Stimulated activated CD8-positive, alpha-beta memory T cell treated with anti-CD3 and anti-CD28 coated beads, Interleukin-12 subunit alpha, Interleukin-12 subunit beta, amount 100 ng/mL, for 4 hours (primary cell): ENCODE data around the gene DNAI7.

Source experiments
- DNase-seq: peaks from one replicate; pipeline ENCODE4 v3.0.0-alpha.2; 2020; ENCODE audit warnings: low read depth

The DNAI7 gene

DNA sequence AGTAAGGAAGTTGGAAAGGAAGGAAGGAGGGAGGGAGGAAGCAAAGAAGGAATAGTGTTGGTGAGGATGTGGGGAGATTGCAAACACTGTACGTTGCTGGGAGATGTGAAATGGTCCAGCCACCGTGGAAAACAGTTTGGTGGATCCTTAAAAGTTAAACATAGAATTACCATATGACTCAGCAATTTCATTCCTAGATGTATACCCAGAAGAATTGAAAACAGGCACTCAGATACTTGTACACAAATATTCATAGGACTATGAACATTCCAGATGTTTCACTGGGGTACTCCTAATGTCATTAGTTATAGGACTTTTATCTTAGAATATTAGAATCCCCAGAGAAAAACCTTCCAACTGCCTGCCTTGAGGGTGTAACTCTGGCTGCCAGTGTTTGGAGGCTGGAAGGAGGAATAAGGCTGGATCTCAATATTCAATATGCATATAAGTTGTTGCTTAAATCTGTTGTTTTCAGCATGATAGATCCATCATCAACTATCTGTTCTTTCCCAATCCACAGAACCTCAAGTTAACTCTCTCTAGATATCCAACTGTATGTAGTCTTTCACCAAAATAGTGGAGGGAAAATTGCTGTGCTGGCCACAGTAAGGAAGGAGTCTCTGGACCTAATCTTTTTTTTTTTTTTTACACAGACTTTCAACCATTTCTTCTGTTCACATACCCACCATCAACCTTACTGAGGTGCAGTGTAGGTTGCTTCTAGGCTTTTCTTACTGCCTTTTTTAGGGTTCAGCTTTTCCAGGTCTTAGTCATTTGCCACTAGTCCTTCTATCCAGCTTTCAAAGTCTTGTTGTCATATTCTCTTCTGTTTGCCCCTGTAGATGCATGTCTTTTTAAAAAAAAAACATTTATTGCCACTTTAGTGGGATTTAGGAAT, 94.5 kb downstream of the DNAI7 start:
- no peak for DNase-seq

DNA sequence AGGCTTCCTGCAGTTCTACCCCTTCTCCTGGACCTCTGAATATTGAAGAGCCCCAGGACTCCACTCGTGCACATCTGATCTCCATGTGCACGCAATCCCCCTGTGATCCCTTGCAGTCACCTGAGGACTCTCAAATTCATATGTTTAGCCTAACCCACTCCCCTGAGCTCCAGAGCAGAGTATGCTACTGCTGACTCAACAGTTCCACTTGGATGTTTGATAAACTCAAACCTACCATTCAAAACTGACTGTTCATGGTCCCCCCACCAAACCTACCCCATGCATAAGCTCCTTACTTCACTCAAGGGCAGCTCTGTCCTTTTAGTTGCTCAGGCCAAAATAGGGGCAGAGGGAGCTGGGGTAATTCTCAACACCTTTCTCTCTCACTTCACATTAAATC, 96.0 kb downstream of the DNAI7 start:
- no peak for DNase-seq

DNA sequence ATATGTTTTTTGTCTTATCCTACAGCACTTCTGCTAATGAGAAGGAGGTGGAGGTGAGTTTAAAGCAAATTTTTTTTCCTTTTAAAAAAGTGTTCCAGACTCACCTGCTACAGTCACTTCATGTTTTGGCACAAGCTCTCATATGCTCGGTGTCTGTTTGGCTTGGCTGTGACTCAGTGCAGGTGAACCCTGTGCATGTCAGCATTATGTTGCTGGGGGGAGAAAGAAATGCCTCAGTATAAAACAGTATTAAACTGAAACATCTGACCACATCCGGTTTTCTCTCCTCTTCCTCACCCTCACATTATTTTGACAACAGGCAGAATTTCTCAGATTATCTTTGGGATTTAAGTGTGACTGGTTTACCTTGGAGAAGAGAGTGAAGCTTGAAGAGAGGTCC, 105.2 kb downstream of the DNAI7 start:
- no peak for DNase-seq

GRCh38 chr12:25087596-25087995, 107.4 kb downstream of the DNAI7 start:
- no peak for DNase-seq

GRCh38 chr12:25084816-25085215, 110.1 kb downstream of the DNAI7 start:
- DNase-seq, result no peak

DNA sequence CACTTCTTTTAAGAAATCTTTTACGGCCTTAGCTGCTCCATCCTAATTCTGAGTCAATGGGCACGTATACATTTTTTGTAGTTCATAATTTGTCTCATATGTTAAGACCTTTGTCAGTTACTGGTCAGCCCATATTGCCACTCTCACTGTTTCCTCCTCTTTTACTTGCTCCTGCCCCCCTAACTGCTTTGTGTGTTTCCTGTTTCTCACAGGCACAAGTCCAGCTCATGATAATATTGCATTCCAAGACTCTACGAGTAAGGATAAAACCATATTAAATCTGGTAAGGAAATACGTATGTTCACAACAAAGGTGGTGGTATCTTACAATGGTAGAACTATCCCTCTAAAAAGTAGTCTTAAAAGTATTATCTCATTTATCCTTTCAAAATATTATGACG, 111.7 kb downstream of the DNAI7 start:
- no peak for DNase-seq

DNA sequence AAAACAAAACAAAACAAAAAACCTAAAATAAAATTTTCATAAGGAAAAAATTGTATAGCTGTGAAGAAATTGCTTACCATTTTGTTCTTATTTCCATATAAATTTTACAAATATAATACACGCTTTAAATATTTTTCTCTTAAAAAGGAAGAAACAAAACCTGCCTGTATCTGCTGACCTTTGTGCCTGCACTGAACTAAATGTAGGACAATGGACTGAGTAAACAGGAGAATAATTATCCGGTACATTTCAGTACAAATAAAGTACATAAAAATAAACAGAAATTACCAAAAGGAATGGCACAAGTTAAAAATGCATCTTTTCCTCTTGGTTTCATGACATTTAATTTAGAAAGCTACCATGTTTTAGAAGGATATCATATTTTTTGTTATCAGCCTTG, 112.3 kb downstream of the DNAI7 start:
- DNase-seq, result no peak

- no peak for DNase-seq
These were observed 115.6 kb downstream of the DNAI7 start for GRCh38 chr12:25079393-25079792.

DNA sequence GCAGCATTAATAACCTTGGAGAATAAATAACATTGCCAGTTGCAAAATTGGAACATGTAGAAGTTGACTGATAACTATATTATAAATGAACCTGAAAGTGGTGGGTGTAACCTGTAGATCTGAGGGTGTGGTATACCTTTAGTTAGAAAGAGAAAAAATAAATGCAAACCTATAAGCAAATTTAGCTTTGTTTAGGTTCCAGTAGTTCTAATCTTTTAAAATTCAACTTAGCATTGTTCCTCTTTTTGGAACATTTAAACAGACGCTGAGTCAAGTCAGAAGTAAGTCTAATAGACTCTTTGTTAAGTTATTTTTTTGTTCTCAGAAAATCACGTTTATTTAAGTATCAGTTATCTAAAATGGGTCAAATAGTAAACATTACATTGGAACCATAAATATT, 120.0 kb downstream of the DNAI7 start:
- DNase-seq, result no peak

DNA sequence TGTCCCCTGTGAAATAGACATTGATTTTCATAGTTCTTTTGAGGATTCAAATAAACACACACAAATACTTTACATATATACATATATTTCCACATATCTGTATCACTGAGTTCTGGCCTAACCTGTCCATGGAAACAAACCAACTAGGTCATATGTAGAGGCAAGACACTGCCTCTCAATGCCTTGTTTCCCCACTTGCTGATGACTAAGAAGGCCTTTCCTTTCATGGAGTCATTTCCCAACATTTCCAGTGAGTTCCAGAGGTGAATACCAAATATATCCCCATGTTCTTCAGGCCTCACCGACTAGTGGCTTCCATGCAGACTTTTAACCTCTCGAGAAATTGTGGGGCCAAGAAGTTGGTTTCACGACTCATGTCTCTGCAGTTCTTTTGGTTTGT, 120.8 kb downstream of the DNAI7 start:
- no peak for DNase-seq

DNA sequence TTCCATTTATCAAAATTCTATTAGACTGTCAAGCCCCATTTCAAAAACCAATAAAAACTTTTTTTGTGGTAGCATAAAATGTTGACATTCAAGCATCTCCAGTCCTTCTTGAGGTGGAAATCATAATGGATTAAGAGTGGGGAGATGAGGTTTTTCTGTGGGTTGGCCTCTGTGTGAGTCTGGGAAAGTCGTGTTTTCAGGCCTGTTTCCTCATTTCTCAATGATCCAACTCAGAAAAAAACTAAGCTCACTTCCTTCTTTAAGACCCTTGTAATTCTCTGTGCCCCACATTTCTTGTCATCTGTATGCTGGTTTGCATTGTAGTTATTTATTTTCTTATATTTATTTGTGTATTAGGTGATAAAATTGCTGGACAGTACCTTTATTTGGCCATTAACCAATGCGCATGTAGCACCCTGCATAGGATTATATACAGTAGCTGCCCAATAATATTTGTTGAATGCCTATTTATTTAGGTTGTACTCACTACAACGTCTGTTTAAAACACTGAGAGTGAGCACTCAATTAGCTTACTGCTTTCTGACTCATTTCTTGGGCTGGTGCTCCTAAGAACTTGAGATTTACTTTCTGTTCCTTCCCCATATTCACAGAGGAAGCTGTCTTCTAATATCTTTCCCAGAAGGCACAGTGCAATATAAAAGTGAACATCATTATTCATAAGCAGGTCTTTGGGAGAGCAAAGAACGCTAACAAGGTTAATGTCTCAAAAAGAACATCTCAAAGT, 121.9 kb downstream of the DNAI7 start:
- no peak for DNase-seq

- DNase-seq, result no peak
These were observed 123.6 kb downstream of the DNAI7 start for GRCh38 chr12:25071366-25071765.

DNA sequence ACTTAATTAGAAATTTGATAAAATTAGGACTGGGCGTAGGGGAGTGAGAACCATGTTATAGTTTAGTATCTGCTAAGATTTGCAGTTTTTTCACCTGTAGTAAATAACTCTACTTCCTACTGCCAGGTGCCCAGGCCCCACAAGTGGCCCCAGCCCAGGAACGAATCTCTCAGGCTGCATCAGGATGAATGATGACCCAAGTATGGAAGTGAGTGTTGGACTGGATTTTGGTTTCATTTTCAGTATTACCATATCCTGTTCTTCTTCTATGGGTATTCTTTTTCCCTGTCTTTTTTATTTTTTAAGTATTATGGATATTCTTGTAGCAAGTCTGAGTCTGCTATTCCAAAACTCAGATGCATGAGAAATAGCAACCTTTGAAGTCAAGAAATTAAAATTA, 125.7 kb downstream of the DNAI7 start:
- no peak for DNase-seq

- DNase-seq, result no peak
These were observed 129.9 kb downstream of the DNAI7 start for GRCh38 chr12:25065035-25065434.

DNA sequence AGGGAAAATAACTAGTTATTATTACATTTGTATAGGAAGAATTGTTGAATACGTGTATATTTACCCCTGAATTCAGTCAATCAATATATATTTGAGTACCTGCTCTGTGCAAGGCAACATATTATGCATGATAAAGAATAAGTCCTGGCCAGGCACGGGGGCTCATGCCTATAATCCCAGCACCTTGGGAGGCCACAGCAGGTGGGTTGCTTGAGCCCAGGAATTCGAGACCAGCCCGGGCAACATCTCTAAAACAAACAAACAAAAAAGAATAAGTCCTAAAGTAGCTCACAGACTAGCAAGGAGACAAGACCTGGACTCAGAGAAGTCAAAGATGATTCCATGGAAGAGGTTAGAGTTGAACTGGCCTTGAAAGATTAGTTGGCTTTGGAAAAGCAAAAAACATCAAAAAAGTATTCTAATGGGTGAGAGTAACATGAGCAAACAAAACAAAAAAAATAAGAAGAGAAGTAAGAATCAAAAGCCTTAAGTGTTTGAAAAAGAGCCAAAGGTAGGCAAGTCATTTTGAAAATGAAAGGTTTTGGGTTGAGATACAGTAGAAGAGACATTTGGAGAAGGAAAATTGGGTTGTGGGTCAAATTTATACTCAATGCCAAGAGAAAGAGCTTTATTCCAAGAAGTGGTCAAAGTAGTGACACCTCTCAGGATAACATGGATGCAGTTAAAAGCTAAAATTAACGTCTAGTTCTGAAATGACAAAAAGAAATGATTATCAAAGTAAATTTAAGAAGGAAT, 130.9 kb downstream of the DNAI7 start:
- no peak for DNase-seq

DNA sequence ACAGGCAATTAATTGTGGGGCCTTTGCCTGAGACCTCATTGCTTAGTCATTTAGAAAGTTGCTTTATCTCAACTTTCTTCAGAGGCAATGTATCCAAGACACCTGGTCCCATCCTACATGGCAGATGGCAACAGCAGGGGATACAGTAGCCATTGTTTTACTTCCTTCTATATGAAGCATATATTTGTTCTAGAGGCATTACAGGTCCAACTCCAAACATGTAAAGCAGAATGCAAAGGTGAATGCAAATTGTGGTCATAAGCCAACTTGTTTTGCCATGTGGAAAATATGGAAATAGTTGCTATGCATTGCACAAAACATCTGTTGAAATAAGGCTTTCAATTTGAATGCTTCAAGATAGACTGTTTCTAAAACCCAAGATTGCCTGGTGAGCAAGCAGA, 136.3 kb downstream of the DNAI7 start:
- DNase-seq, result no peak
